GM12865 (cell line): ENCODE results near the gene NSD2.
A peak's percentile ranks its signal among the peaks of the same experiment; 100 is the strongest.

Experiments
- DNase-seq: peaks from one replicate; pipeline ENCODE4 v3.0.0; 2010; ENCODE audit warnings: low read depth
- H3K4me3 ChIP-seq: 2 replicates; pipeline ENCODE4 v1.5.1; 2011; ENCODE audit warnings: mild to moderate bottlenecking, low read depth, low read length, control low read depth
- TF ChIP-seq, protein P1 (sequence below): IDR thresholded peaks from 2 replicates; pipeline ENCODE4 v1.5.1; 2011; ENCODE audit warnings: low read length, control low read depth, low read depth, inconsistent platforms; ENCODE audit not compliant: insufficient read depth; ENCODE audit errors: missing control alignments

Gene NSD2

GRCh38 chr4:1851575-1852410 lies 19.4 kb upstream of the NSD2 start:
- DNase-seq, result no peak

DNA sequence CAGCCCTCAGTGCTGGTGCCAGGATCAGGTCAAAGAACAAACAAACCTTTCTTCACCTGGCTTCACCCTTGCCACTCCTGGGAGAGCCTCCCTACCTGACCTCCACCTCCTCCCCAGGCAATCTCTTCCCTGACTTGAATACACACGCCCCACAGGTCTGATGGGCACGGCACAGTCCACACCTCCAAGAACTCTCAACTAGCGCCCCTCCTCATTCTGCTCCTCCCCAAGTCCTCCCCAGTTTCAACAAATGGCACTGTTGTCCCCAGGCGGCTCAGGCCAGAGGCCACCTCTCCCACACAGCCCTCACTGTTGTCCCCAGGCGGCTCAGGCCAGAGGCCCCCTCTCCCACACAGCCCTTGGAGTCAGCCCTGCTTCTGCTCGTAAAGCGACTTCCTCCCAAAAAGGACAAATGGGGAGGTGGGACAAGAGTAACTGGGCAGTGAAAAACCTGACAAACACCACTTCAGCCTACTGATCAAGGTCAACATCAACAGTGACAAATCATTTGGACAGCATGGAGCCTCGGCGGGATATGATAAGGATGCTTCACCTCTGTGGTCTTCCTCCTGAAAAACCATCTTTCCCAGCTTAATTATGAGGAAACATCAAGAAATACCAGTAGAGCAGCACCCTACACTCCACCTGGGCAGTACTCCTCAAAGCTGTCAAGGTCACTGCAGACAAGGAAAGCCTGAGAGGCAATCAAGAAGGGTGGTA lies 18.1 kb upstream of the NSD2 start:
- TF ChIP-seq, protein P1, sequence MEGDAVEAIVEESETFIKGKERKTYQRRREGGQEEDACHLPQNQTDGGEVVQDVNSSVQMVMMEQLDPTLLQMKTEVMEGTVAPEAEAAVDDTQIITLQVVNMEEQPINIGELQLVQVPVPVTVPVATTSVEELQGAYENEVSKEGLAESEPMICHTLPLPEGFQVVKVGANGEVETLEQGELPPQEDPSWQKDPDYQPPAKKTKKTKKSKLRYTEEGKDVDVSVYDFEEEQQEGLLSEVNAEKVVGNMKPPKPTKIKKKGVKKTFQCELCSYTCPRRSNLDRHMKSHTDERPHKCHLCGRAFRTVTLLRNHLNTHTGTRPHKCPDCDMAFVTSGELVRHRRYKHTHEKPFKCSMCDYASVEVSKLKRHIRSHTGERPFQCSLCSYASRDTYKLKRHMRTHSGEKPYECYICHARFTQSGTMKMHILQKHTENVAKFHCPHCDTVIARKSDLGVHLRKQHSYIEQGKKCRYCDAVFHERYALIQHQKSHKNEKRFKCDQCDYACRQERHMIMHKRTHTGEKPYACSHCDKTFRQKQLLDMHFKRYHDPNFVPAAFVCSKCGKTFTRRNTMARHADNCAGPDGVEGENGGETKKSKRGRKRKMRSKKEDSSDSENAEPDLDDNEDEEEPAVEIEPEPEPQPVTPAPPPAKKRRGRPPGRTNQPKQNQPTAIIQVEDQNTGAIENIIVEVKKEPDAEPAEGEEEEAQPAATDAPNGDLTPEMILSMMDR, result no peak
- no peak for DNase-seq

More at GRCh38 chr4:1851575-1852410, 19.4 kb upstream of the NSD2 start:
- TF ChIP-seq, protein P1, result no peak
- no peak overlapping the region for H3K4me3 ChIP-seq

GRCh38 chr4:1854752-1855151 lies 16.4 kb upstream of the NSD2 start:
- DNase-seq, result no peak
- TF ChIP-seq, protein P1, result no peak
- peak overlapping the region; percentile 80 for H3K4me3 ChIP-seq

More for the DNA sequence above, 18.1 kb upstream of the NSD2 start:
- H3K4me3 ChIP-seq, result no peak overlapping the region

DNA sequence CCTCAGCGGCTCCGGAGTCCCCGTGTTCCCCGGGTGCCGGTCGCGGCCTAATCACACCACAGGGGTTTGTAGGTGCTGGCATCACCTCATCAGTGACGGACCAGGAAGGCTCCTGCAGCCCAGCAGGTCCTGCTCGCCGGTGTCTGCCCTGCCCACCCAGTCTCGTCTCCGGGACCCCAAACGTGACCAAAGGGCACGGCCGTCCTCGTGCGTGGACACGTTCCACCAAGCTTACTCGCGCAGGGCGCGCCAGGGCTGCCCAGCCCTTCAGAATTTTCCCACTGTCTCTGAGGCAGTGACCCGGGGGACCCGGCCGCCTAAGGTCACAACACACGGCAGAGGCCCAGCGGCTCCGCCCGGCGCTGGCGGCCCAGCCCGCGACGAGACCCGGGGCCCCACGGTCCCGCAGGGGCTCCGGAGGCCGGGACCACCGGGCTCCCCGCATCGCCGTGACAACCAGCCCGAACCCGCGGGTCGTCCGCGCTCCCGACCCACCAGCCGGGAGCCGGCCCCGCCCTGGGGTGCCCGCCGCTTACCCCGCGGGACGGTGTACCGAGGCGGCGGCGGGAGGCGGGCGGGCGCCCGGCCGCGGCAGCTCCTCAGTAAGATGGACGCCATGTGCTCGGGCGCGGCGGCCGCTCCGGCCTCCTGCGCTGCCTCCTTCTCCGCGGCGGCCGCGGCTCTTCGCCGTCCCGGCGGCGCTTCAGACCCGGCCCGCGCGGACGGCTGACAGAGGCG lies 15.7 kb upstream of the NSD2 start:
- TF ChIP-seq, protein P1, result no peak
- peak; percentile 42 for DNase-seq
- peak overlapping the region; percentile 80 for H3K4me3 ChIP-seq

DNA sequence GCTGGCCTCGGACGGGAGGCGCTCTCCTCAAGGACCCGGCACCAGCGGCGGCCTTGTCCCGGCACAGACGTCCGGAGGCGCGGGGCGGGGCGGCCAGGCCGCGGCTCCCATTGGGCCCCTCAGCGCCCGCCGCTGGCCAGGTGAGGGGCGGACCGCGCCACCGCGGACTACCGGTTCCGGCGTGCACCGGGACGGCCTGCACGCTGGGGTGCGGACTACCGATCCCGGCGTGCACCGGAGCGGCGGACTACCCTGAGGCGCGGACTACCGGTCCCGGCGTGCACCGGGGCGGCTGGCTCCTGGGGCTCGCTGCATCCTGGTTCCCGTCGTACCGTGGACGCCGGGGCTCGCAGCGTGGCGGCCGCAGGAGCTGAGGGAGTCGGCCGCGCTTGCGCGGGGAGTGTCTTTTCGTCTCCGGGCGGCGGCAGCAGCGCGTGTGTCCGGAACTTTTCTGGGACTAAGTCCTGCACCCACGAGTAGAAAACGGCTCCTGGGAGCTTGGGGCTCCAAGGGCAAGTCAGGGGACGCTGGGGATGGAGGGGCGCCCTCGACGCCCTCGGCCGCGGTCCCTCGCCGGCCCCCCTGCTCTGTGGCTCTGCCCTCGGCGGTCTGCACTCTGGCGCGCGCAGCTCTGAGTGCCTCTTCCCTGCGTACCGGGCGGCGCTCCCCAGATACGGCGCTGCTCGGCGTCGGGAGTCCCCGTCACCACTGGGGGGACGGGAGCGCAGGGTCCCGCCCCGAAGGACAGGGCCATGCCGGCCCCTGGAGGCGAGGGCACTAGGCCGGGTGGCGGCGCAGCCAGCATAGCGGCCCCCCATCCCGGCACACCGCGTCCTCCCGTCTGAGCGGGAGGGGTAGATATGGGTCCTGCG lies 14.9 kb upstream of the NSD2 start, which contains the start of gene LETM1:
Gene LETM1 (minus strand): TSS at position 86 of the 872 bp plus-strand sequence. CDS start 206 bp downstream, outside the sequence.
- DNase-seq, result peak; percentile 98
- TF ChIP-seq, protein P1, result peak; percentile 21
- H3K4me3 ChIP-seq, result peak within 1 kb of the TSS; percentile 80
